Mesenteric fat pad (tissue), 1 donor: Measurements from ENCODE around the gene DISC1. TPM values are rescaled to one million over a fixed set of nuclear protein-coding genes. Genes with fewer than 3 reads are reported as not detected.

Experiments
- DNase-seq: peaks from one replicate; pipeline ENCODE4 v3.0.0-alpha.2; 2020; ENCODE audit warnings: low spot score
- total RNA-seq: library from RNA; stranded (reverse); fragmentation: NEBNext Ultra II Directional; extraction: Animal tissue kit (Norgen Biotek cat#: 25700); gene quantifications from one replicate; pipeline ENCODE4 v1.2.1, GENCODE V29; 2021
- donor health status: DM: yes; HTN: yes; CAD: no.

The DISC1 gene
- total RNA-seq, 1 donor from 2014 or later, result 13.0 TPM

- DNase-seq, result no peak
Observed at GRCh38 chr1:231921646-231922345, 295.2 kb downstream of the DISC1 start.

GRCh38 chr1:231923491-231924041, 297.0 kb downstream of the DISC1 start:
- no peak for DNase-seq

- no peak for DNase-seq
Observed at GRCh38 chr1:231924180-231924579, 297.6 kb downstream of the DISC1 start.

GRCh38 chr1:231925864-231926263, 299.3 kb downstream of the DISC1 start:
- DNase-seq, result no peak

GRCh38 chr1:231926340-231926739, 299.8 kb downstream of the DISC1 start:
- no peak for DNase-seq

- DNase-seq, result no peak
Observed at GRCh38 chr1:231926933-231927332, 300.3 kb downstream of the DISC1 start.

GRCh38 chr1:231927431-231927830, 300.8 kb downstream of the DISC1 start:
- no peak for DNase-seq

GRCh38 chr1:231929311-231929710, 302.7 kb downstream of the DISC1 start:
- no peak for DNase-seq

- DNase-seq, result no peak
Observed at GRCh38 chr1:231930257-231930947, 303.8 kb downstream of the DISC1 start.

GRCh38 chr1:231931146-231931545, 304.6 kb downstream of the DISC1 start:
- DNase-seq, result no peak

- no peak for DNase-seq
Observed at GRCh38 chr1:231931846-231932454, 305.4 kb downstream of the DISC1 start.

GRCh38 chr1:231933711-231934626, 307.4 kb downstream of the DISC1 start:
- no peak for DNase-seq

GRCh38 chr1:231934797-231935196, 308.2 kb downstream of the DISC1 start:
- no peak for DNase-seq

GRCh38 chr1:231935856-231936255, 309.3 kb downstream of the DISC1 start:
- no peak for DNase-seq

- DNase-seq, result no peak
Observed at GRCh38 chr1:231936983-231937775, 310.6 kb downstream of the DISC1 start.

- DNase-seq, result no peak
Observed at GRCh38 chr1:231938211-231938610, 311.6 kb downstream of the DISC1 start.

GRCh38 chr1:231938711-231939110, 312.1 kb downstream of the DISC1 start:
- DNase-seq, result no peak

- no peak for DNase-seq
Observed at GRCh38 chr1:231939118-231939517, 312.5 kb downstream of the DISC1 start.

GRCh38 chr1:231940116-231940515, 313.5 kb downstream of the DISC1 start:
- DNase-seq, result no peak

GRCh38 chr1:231940701-231941100, 314.1 kb downstream of the DISC1 start:
- no peak for DNase-seq
